Transverse colon (tissue), 4 donors: Measurements from ENCODE around the gene MAGI2.

ENCODE experiments used
- CTCF ChIP-seq, 5 experiments: fragments of 200-600 bp in 3 of 5; fragments of 450-650 bp in 2 of 5; sonication (generic) in 3 of 5; IDR thresholded peaks; 1 replicate in 2 of 5; 2 replicates in 3 of 5; pipeline ENCODE4 v1.5.1; 2016 to 2017; ENCODE audit warnings: antibody characterized with exemption in 5 of 5, inconsistent platforms in 3 of 5, mild to moderate bottlenecking in 2 of 5, moderate library complexity in 1 of 5
- POLR2A ChIP-seq: fragments of 450-650 bp; IDR thresholded peaks from one replicate; pipeline ENCODE4 v1.6.1; 2016; ENCODE audit warnings: antibody characterized with exemption, mild to moderate bottlenecking, moderate library complexity
- POLR2AphosphoS5 ChIP-seq, 3 donors: sonication (generic); formaldehyde crosslinking; IDR thresholded peaks; one replicate each; pipeline ENCODE4 v1.6.1; 2016; ENCODE audit warnings: antibody characterized with exemption in 3 of 3

- TF ChIP-seq CTCF (IDR thresholded peaks at IDR 0.05): no peak
- TF ChIP-seq POLR2AphosphoS5 (IDR thresholded peaks at IDR 0.05): no peak
- TF ChIP-seq POLR2A: no peak
These were observed 417.6 kb downstream of the MAGI2 start for GRCh38 chr7:79035858-79036257.
